K562 (cell line): Measurements from ENCODE around the gene HMGB1. TPM values are rescaled to one million over a fixed set of nuclear protein-coding genes. Genes with fewer than 3 reads are reported as not detected.

Experiments used
- ETV6 ChIP-seq, 3 experiments: fragments of 150-350 bp in 1 of 3; sonication (generic) in 1 of 3; formaldehyde crosslinking in 1 of 3; IDR thresholded peaks; 2 replicates each; pipeline versions ENCODE4 v1.6.1 to v1.8.0; 2014 to 2022; ENCODE audit warnings: borderline replicate concordance in 2 of 3, low read depth in 2 of 3, antibody characterized with exemption in 1 of 3, low read length in 1 of 3, mild to moderate bottlenecking in 1 of 3, missing genetic modification reagents in 1 of 3
- FOXA3 ChIP-seq, 2 experiments: fragments of 450-650 bp in 1 of 2; sonication (generic) in 1 of 2; formaldehyde crosslinking; IDR thresholded peaks in 1 of 2; conservative IDR thresholded peaks in 1 of 2; 2 replicates each; pipeline versions ENCODE4 v1.4.0 to v1.8.0; 2020 to 2022; ENCODE audit warnings: mild to moderate bottlenecking in 2 of 2, missing genetic modification reagents in 1 of 2
- IRF9 ChIP-seq: fragments of 450-650 bp; IDR thresholded peaks from 2 replicates; pipeline ENCODE4 v1.6.1; 2016; ENCODE audit warnings: missing biosample characterization, missing genetic modification characterization
- PRDM10 ChIP-seq: fragments of 450-650 bp; IDR thresholded peaks from 2 replicates; pipeline ENCODE4 v1.6.1; 2018; ENCODE audit not compliant: partially characterized antibody
- PRPF4 ChIP-seq: fragments of 200-400 bp; formaldehyde crosslinking; IDR thresholded peaks from one replicate; pipeline ENCODE4 v1.6.1; 2017; ENCODE audit warnings: low read length, low read depth, mild to moderate bottlenecking; ENCODE audit not compliant: insufficient read depth, poor library complexity, severe bottlenecking
- RBM15 ChIP-seq: fragments of 200-400 bp; formaldehyde crosslinking; IDR thresholded peaks from 2 replicates; pipeline ENCODE4 v1.6.1; 2018; ENCODE audit warnings: mild to moderate bottlenecking, low read length, moderate library complexity; ENCODE audit not compliant: insufficient read depth
- SAP30 ChIP-seq: fragments of 200-600 bp; sonication (generic); IDR thresholded peaks from 2 replicates; pipeline ENCODE4 v1.6.1; 2012; ENCODE audit warnings: borderline replicate concordance, low read depth, mild to moderate bottlenecking, moderate library complexity, low read length, control low read depth, inconsistent platforms; ENCODE audit not compliant: insufficient read depth, poor library complexity, severe bottlenecking
- TAL1 ChIP-seq: fragments of 450-650 bp; IDR thresholded peaks from 2 replicates; pipeline ENCODE4 v1.6.1; 2016; ENCODE audit warnings: mild to moderate bottlenecking
- UBTF ChIP-seq, 2 experiments: IDR thresholded peaks; 2 replicates each; pipeline ENCODE4 v1.6.1; 2012; ENCODE audit warnings: improper control_type of control experiment in 2 of 2, low read depth in 2 of 2, low read length in 2 of 2, borderline replicate concordance in 1 of 2
- ZBTB34 ChIP-seq: fragments of 250-450 bp; sonication (Bioruptor Pico); IDR thresholded peaks from 2 replicates; pipeline ENCODE4 v1.8.0; 2021; ENCODE audit warnings: mild to moderate bottlenecking, moderate library complexity
- ZNF639 ChIP-seq, 2 experiments: fragments of 200-800 bp in 1 of 2; sonication (Bioruptor generic) in 1 of 2; sonication (generic) in 1 of 2; formaldehyde crosslinking in 1 of 2; IDR thresholded peaks in 1 of 2; conservative IDR thresholded peaks in 1 of 2; 2 replicates each; pipeline versions ENCODE4 v1.5.0 to v1.6.1; 2016 to 2020; ENCODE audit warnings: missing compliant biosample characterization in 1 of 2, missing genetic modification characterization in 1 of 2, missing genetic modification reagents in 1 of 2
- polyA plus RNA-seq, 8 experiments: library from polyadenylated mRNA; depleted of rRNA in 4 of 8; stranded (reverse) in 5 of 8; unstranded in 3 of 8; fragments of >200 nt; fragmentation: Nextera tagmentation in 2 of 8; fragmentation: Illumina TruSeq in 1 of 8; extraction: Ambion mirVana in 2 of 8; extraction: Trizol in 1 of 8; gene quantifications; 2 replicates each; pipeline versions ENCODE4 v1.2.1 to v1.2.3, GENCODE V29; 2011 to 2014; ENCODE audit warnings: inconsistent platforms in 1 of 8, missing spikeins in 1 of 8
- total RNA-seq, 7 experiments: library from RNA; depleted of rRNA in 6 of 7; stranded (reverse); fragments of >200 nt in 6 of 7; fragmentation: Illumina TruSeq in 2 of 7; extraction: Trizol in 2 of 7; gene quantifications; 2 replicates each; pipeline versions ENCODE4 v1.2.1 to v1.2.3, GENCODE V29; 2011 to 2021; ENCODE audit warnings: low replicate concordance in 1 of 7

The HMGB1 gene
- total and polyA plus RNA-seq, 9 of the 15 experiments (the other 6 are each of a cell fraction or from before 2014, with no cell fraction given): 442 to 1,896 (median 933) TPM

GRCh38 chr13:30466358-30466714 is 600 bp upstream of the HMGB1 start (continued):
- no peak for TF ChIP-seq UBTF (IDR thresholded peaks at IDR 0.05; ENCODE audit: borderline replicate concordance in 1 of 2, low read depth in 2 of 2, low read length in 2 of 2)
- no peak for TF ChIP-seq ZBTB34 (CRISPR knock-in tag)
- no peak for TF ChIP-seq IRF9
- no peak for TF ChIP-seq TAL1
- no peak for TF ChIP-seq ETV6 (IDR thresholded peaks at IDR 0.05; ENCODE audit: borderline replicate concordance in 1 of 2, low read depth in 2 of 2, low read length in 1 of 2)
- no peak for TF ChIP-seq ETV6 (CRISPR knock-in tag; IDR thresholded peaks at IDR 0.05; ENCODE audit: borderline replicate concordance)
- TF ChIP-seq ZNF639 (CRISPR knock-in tag; conservative IDR thresholded peaks at IDR 0.05 in 1 of 2, IDR thresholded peaks at IDR 0.05 in 1 of 2): no peak
- TF ChIP-seq PRPF4: no peak
- TF ChIP-seq SAP30: no peak
- peak; percentile 6 for TF ChIP-seq PRDM10
- TF ChIP-seq FOXA3 (CRISPR knock-in tag; conservative IDR thresholded peaks at IDR 0.05 in 1 of 2, IDR thresholded peaks at IDR 0.05 in 1 of 2): no peak
- no peak for TF ChIP-seq RBM15
